ENCODE measurements around the gene ALDOC. TPM values are rescaled to one million over a fixed set of nuclear protein-coding genes. Genes with fewer than 3 reads are reported as not detected.
A peak's percentile ranks its signal among the peaks of the same experiment; 100 is the strongest.

Gene ALDOC
- total and polyA plus RNA-seq, 2 of the 13 experiments (the other 11 are each of a cell fraction or from before 2014, with no cell fraction given) = 15.4 to 60.9 TPM

- TF ChIP-seq KIAA2018 (CRISPR knock-in tag; IDR thresholded peaks at IDR 0.05; ENCODE audit: borderline replicate concordance) = no peak
- no peak for TF ChIP-seq RARG (CRISPR knock-in tag; IDR thresholded peaks at IDR 0.05; ENCODE audit: low read depth)
- no peak for TF ChIP-seq PLRG1 (conservative IDR thresholded peaks at IDR 0.05)
- 0 out of 2 replicates have a peak, but pooled peaks have one; percentile 52 for TF ChIP-seq ESRRA (CRISPR knock-in tag; IDR thresholded peaks at IDR 0.05; ENCODE audit: low read depth)
- peak; percentile 64; the same call in 1 of the 2 replicates for TF ChIP-seq FOXO1 (CRISPR knock-in tag; IDR thresholded peaks at IDR 0.05)
- TF ChIP-seq RFXANK (CRISPR knock-in tag; IDR thresholded peaks at IDR 0.05) = no peak
- TF ChIP-seq TBL1XR1 (IDR thresholded peaks at IDR 0.05; ENCODE audit: borderline replicate concordance, low read length, partially characterized antibody) = no peak
- peak; percentile 94 for TF ChIP-seq MYC (CRISPR knock-in tag; IDR thresholded peaks at IDR 0.05; ENCODE audit: borderline replicate concordance)
- no peak for TF ChIP-seq SNAI1 (CRISPR knock-in tag; IDR thresholded peaks at IDR 0.05; ENCODE audit: borderline replicate concordance)
- peak; percentile 95 for TF ChIP-seq MLX (CRISPR knock-in tag; IDR thresholded peaks at IDR 0.05)
- TF ChIP-seq ZKSCAN8 (CRISPR knock-in tag; IDR thresholded peaks at IDR 0.05; ENCODE audit: borderline replicate concordance) = peak; percentile 59; the same call in 1 of the 2 replicates
- TF ChIP-seq THAP9 (CRISPR knock-in tag; IDR thresholded peaks at IDR 0.05; ENCODE audit: borderline replicate concordance) = 0 out of 2 replicates have a peak, but pooled peaks have one; percentile 4
- TF ChIP-seq DMTF1 (CRISPR knock-in tag; IDR thresholded peaks at IDR 0.05) = no peak
- TF ChIP-seq ZNF670 (CRISPR knock-in tag; IDR thresholded peaks at IDR 0.05; ENCODE audit: borderline replicate concordance) = no peak
Measured at GRCh38 chr17:28576758-28577465, at the start of gene ALDOC (continued).
